ENCODE measurements around the gene ZNF683.
A peak's percentile ranks its signal among the peaks of the same experiment; 100 is the strongest.
"Not testable (repeated sequence)": the region's sequence is repeated elsewhere in the genome, so short reads cannot be mapped to it uniquely, and the experiment has no call there.

The ZNF683 gene

DNA sequence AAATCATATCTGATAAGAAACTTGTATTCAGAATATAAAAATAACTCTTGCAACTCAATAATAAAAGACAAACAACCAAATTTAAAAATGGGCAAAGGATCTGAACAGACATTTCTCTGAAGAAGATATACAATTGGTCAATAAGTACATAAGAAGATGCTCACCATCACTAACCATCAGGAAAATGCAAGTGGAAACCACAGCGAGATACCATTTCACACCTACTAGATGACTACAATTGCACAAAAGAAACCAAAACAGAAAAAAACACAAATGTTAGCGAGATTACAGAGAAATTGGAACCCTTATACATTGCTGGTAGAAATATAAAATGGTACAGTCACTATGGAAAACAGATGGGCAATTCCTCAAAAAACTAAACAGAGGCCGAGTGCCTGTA, 11.5 kb upstream of the ZNF683 start:
- no peak for DNase-seq

DNA sequence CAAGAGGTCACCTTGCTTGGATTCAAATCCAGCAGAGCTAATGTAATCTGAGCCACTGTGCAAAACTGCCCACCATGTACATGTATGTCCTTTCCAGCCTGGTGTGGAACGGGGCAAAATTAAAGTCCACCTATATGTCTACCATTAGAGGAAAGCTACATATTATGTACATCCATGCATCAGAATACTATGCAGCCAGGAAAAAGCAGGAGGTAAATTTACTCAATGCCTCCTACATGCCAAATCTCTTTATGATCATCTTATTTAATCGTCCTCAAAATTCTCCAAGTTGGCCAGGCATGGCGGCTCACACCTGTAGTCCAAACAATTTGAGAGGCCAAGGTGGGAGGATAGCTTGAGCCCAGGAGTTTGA, 6.3 kb upstream of the ZNF683 start:
- DNase-seq, result no peak

DNA sequence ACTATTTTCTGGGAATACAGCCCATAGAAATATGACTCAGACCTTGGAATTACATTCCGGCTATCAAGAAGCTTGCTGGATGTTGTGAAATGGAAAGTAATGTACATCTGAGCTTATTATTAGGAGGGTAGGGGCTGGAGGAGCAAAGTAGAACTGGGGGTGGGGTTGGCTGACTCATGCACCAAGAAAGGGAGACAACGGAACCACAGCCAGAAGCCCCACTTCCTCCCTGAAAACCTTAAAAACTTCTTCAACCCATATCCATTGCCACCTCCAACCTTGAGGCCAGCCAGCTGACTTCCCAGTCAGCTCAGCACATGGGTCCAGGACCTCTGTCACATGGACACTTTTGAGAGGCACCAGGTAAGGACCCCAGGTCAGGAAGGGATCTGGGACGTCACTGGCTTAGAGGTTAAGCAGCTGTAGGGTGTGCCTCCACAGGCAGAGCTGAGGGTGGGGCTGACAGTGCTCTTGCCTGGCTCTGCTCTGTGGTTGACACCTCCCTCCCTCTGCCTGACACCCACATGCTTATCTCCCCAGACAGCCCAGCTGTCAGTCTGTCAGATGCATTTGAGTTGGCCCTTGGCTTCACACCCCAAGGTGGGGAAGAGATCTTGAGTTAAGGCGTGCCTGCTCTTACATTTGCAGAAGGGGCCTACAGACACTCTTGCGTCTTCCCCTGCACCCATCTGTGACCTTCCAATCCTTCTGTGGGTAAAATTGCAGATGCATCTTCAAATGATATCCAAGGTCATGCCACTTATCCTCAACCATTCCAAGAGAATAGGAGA, 5.7 kb upstream of the ZNF683 start:
- peak; percentile 94 for DNase-seq

DNA sequence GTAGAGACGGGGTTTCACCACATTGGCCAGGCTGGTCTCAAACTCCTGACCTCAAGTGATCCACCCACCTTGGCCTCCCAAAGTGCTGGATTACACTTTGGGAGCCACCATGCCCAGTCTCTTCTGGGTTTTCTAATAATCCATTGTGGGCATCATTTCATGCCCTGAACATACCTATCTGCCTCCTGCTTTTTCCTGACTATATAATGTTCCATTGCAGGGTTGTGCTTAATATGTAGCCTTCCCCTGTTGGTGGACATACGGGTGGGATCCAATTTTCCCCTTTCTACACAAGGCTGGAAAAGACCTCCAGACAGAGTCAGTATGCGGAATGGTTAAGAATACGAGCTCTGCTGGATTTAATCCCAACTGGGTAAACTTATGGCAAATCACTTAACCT, 3.5 kb upstream of the ZNF683 start:
- no peak for DNase-seq

DNA sequence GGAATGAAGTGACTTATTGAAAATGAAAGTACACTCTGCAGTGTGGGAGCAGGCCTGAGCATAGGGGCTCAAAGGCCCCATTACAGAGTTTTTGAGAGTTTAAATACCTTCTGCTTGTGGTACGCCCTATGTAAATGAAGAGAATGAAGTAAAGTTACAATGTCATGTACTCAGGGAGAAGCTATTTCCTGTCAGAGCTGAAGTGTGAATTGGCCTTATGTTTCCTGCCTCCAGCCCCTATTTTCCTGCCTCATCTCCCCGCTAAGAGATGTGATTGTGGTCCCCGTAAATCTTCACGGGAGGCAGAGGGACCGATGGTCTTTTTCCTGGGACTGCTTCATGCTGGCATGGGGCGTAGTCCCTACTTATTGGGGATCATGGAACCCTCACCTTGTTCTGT, 2.5 kb upstream of the ZNF683 start:
- no peak for DNase-seq

DNA sequence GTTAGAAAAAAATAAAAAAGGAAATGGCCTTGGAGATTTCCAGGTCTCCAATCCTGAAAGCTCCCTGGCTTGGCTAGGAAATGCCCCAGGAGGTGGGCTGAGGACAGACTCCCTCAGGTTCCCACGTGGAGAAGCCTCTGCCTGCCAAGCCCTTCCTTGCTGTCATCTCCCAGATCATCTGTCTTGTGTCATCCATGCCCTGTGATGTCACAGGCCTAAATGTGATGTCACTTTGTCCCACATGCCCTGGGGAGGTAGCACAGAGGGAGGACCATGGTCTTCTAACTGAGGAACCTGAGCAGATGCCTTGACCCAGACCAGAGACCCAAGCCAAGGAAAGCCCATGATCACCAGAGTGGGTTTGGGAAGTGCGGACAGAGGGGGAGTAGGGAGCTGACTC, 1.8 kb upstream of the ZNF683 start:
- not testable (repeated sequence) for DNase-seq

DNA sequence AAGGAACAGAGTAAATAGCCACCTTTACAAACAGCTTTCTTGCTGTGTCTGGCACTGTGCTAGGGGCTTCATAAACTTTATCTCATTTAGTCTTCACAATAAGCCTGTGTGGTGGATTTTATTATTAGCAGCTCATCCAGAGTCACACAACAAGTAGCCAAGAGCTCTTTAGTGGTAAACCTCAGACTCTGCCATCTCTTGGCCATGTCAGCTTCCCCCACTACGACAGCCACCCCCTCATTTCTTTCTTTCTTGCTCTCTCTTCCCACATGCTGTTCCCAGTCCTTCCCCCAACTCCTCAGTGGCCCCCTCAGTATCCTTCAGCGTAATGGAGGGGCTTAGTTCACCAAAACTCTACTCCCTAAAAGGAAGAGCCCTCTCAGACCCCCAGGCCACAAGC, 1.2 kb upstream of the ZNF683 start:
- no peak for DNase-seq

DNA sequence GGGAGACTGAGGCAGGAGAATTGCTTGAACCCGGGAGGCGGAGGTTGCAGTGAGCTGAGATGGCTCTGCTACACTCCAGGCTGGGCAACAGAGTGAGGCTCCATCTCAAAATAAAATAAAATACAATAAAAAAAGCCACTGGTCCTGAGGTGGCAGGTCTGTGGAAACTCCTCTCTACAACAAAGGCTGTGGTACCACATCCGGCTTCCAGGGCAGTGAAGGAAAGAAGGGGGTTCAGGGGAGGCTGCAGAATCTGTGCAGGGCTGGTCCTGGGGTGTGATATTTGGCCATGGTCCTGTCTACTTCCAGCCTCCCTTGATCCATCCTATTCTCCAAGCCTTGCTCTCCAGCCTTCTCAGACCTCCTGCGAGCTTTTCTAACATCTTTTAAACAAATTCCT, 731 bp upstream of the ZNF683 start:
- no peak for DNase-seq

DNA sequence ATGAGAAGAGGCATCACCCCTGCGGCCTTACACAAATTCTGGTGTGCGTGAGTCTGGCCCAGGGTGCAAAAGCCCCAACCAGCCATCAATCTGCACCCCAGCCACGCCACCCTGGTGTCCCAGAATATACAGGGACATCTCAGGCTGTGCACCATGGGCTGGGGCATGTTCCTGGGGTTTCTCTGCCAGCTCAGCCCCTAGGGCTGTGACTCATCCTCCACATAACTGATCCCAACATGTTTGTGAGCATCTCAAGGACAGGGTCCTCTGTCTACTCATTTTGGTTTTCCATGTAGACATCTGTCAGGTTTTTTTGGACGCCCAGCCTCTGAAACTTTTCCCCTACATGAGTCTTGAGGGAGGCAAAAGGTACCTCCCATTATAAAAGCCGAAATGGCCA, 511 bp downstream of the ZNF683 start:
- no peak for DNase-seq

DNA sequence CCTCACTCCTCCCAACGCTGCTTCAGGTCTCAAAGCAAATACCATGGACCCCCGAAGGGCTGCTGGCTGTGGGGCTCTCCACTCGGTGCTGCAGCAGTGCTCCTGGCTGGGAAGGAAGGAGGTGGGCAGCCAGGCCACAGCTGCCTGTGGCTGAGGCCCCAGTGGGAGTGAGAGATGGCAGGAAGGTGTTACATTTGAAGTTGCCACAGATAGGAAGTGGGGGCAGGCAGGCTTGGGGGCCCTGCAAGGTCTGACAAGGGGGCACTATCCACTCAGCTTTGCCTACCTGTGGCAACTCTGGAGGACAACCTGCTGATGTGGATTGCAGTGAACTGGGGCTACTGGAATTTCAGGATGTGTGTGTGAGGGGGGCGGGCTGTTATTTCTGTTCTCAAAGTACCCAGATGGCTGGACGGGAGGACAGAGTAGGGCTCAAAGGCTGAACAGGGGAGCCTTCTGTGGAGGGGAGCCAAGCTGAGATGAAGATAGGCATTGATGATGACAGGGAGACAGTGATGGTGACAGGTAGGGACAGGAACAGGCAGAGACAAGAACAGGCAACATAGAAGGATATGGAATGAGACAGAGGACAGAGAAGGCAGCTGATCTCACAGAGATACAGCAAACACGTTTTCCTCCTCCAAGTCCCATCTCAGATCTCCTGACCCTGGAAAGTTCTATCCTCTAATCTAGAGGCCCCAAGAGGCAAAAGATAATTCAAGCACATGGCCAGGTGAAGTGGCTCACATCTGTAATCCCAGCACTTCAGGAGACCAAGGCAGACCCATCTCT, 1.8 kb downstream of the ZNF683 start:
- no peak for DNase-seq

DNA sequence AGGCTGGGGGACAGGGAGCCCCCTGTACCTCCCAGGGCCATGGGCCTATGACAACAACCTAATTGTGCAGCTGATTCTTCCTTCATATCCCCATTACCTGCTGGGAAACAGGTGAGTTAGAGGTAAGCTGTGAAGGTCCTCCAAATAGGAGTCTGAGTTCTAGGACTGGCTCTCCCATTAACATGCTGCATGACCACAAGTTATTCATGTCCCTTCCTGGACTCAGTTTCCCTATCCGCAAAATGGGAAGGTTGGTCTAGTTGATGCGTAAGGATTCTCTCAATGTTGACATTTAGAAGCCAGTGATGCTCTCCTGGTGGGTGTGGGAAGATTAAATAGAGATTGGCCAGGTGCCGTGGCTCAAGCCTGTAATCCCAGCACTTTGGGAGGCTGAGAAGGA, 4.1 kb downstream of the ZNF683 start:
- no peak for DNase-seq

DNA sequence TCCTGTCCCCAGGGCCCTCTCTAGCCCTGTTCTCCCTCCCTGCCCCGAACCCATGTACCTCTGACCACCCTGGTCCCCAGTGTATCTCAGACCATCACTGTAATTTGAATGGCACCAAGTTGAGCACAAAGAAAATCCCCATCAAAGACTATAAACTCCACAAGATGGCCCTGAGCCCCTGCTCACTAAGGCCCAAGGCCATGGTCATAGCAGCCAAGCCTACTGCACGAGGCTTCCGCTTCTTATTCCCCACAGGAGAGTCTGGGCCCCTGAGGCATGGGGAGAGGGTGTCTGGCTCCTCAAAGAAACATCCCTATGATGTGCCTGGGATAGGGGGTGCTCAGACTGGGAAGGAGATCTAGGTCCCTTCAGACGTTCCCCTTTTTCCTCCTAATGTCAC, 4.5 kb downstream of the ZNF683 start:
- no peak for DNase-seq

DNA sequence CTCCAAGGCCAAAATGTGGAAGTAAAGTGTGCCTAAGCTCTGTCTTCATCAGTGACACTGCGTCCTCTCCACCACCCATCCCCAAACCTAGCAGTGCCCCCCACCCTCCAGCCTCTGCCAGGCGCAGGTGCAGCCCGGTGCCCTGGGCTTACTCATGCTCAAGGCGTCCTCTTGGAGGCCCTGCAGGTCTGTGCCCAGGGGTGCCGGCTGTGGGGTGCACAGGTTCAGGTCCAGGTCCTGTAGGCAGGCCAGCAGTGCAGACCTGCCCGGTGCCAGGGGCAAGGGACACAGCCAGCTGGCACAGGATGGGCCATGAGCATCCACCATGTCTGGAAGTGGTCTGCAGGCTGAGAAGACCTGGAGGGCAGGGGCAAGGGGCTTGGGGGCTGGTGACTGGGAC, 5.1 kb downstream of the ZNF683 start:
- DNase-seq, result no peak

DNA sequence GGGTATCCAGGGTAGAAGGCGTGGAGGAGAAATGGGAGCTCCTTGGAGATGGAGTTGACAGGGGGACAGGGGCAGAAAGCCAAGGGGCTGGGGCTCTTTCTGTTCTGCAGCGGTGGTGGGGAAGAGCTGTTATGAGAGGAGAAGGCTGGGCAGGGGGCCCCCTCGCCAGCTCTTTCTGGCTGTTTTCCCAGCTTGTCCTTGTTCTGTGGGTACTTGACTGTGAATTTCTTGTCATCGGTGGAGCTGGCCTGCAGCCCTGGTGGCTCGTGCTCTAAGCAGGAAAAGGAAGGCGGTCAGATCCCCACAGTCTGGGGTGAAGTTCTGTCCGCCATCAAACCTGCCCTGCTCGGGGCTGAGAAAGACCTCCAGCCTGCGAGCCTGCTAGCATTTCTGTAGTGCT, 7.6 kb downstream of the ZNF683 start:
- DNase-seq, result no peak

DNA sequence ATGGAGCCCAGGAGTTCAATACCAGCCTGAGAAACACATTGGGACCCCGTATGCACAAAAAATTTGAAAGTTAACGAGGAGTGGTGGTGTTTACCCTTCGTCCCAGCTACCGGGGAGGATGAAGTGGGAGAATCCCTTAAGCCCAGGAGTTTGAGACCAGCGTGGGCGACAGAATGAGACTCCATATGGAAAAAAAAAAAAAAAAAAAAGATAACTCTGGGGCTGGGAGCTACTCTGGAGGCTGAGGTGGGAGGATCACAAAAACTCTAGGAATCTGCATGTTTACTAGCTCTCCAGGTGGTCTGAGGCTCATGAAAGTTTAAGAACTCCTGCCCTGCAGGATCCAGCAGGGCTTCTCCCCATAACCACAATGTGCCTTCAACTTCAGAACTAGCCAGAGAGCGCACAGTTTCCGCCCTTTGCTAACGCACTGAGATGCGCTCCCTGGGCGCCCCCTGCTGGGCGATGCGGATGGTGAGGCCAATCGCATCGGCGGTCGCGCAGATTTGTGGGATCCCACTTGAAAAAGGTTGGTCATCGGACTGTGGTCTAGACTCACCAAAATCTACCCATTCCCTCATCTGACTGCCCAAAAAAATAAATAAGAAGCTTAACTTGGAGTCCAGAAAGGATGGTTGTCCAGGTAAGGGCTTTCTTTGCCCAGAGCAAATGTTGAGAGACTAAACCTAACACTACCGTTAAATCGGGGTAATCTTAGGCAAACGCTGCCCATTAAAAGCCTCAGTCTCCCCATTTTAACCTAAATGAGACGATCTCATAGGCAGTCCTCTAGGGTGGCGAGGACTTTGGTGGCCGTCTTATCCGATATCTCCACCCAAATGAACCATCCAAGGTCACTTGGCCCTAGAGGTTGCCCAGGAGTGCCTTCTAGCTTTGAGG, 8.8 kb downstream of the ZNF683 start:
- DNase-seq, result peak; percentile 52

DNA sequence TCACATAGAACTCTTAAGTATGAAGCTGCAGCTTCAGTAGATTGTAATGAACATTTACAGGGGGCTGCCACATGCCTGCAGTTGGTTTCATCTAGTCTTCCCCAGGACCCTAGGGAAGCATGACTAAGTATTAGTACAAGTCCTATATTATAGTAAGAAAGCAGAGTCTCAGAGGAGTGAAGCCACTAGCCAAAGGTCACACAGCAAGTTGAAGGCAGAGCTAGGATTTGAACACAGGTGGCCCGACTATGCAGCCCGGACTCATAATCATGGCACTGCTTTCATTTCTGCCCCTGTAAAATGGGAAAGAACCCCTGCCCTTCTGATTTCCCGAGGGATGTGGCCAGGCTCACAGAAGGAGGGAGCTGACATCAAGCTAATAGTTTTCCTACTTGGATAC, 10.2 kb downstream of the ZNF683 start:
- DNase-seq, result no peak

DNA sequence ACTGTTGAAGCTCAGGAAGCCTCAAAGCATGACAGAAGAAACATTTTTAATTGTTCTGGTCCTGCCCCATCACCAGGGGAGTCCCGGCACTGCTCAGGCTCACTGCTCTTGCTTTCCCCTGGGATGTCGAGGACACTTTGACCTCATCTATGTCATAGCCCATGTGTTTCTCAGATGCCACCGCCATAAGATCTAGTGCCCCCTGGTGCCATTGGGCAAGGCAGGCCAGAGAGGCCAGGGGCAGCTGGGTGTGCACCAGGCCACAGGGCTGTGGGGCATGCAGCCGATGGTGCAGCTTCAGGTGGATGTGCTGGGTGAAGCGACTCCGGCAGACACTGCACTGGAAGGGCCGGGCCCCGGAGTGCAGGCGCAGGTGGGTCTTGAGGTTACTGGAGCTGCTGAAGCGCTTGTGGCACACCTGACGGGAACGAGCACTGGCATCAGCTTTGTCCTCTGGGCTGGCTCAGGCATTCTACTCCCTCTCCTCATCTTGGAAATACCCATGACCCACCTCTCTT, 10.9 kb downstream of the ZNF683 start:
- DNase-seq, result no peak

DNA sequence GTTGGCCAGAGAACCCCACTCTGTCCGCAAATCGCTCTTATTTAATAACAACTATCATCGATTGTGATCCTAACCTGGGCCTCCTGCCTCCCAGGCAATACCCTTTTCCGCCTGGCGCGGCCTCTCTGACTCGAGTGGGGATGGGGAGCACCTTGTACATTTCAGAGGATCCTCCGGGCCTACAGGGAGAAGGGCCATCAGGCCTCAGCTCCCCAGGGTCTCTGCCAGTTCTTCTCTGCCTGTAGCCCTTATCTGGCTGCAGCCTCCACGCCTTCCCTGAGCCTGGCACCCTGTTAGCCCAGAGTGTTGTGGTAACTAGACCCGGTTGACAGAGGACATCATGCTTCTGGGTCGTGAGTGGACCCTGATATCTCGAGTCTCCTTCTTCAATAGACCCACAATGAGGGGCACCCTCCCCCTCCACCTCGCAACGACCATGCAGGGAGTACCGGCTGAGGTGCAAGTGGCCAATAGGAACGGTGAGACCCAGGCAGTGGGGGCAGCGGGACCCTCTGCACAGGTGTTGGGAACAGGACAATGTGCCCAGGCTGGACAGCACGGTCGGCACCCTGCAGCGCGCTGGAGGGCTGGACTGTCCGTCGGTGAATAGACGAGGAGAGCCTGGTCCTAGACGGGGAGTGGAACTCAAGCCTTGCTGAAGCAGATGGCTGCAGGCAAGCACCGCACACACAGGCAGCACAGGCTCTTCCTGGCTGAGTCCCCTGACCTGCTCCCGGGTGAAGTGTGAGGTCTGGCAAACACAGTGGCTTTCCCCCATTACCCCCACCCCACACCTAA, 11.5 kb downstream of the ZNF683 start:
- no peak for DNase-seq

DNA sequence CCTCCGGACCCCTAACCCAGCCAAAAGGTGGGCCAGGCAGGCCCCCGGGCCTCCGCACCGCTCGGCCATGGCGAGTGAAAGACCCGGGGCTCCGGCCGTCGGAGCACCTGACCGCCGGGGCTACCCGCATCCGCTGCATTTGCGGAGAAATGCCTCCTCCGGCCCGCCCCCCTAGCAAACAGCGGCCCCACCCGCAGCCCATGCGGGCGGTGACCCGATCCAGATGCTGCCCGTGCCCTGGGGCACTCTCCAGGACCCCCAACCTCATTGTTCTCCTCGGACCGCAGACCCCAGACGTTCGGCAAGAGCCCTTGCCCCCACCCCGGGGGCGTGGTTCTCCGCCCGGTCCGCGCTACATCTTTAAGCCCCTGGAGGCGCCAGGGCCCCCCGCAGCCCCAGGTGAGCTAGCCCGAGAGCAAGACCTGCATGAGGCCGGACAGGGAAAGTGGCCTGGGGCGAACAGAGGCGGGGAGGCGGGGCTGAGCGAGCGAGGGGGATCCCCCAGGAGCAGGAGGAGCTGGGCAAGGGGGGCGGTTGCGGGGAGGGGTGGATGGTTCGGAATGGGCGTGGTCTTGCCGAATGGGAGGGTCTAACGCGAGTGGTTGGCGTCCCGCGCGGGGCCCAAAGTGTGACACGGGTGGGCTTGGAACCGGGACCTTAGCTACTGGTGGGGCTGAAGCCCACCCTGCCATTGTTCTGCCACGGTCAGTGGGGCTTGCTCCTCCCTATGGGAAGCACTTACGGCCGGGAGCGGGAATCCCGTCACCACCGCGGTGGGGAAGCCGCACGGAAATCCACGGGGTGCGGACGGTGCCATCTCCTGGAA, 12.4 kb downstream of the ZNF683 start:
- no peak for DNase-seq

DNA sequence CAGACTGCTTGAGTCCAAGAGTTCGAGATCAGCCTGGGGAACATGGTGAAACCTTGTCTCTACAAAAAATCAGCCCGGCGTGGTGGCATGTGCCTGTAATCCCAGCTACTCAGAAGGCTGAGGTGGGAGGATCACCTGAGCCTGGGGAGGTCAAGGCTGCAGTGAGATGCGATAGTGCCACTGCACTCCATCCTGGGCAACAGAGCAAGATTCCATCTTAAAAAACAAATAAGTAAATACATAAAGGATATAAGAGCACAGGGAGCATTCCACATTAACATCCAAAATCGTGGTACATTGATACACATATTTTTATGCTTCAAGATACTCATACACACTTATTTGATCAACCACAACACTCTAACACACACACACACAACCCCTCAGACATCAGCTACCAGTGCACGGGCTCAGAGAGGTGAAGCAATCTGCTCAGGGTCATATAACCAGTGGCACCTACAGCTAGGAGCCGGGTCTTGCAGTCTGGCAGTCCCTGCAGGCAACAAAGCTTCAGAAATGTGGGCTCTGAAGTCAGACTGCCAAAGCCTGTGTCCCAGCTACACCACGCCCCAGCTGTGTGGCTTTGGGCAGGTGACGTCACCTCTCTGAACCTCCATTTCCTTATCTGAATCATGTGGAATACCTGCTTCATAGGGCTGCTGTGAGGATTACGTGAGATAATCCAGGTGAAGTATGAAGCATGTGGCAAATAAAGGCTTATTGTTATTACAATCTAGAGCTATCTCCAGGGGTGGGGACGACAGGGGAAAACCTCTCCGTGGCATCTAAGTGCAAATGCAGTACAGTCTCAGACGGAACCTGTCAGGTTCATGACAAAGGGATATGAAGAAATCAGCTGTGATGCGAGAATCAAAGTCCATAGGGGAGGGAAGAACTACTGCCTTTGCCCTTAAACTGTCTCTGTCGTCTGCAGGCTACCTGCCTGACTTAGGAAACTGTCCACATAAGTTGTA, 13.9 kb downstream of the ZNF683 start:
- DNase-seq, result no peak

Measured in HCEC 1CT (cell line).